Lower leg skin (tissue), 4 donors: Measurements from ENCODE around the gene SHISAL1. TPM values are rescaled to one million over a fixed set of nuclear protein-coding genes. Genes with fewer than 3 reads are reported as not detected.

ENCODE experiments used
- DNase-seq, 2 donors: peaks; one replicate each; pipeline ENCODE4 v3.0.0-alpha.2; 2019; ENCODE audit warnings: low spot score in 2 of 2
- H3K4me3 ChIP-seq: fragments of 200-600 bp; sonication (generic); 2 replicates; pipeline ENCODE4 v1.5.1; 2017; ENCODE audit warnings: mild to moderate bottlenecking, low read depth; ENCODE audit not compliant: poor library complexity, severe bottlenecking
- POLR2A ChIP-seq, 2 donors: fragments of 450-650 bp; IDR thresholded peaks; one replicate each; pipeline ENCODE4 v1.6.1; 2016 to 2017; ENCODE audit warnings: antibody characterized with exemption in 2 of 2, mild to moderate bottlenecking in 1 of 2, moderate library complexity in 1 of 2
- WGBS, 2 donors: methylation state at CpG; one replicate each; pipeline ENCODE4 v1.1.5; 2018; 5-methylcytosine and 5-hydroxymethylcytosine counted together
- intact Hi-C: fragments of 100-400 bp; cut with DNase I; formaldehyde crosslinking; loops from one replicate; pipeline ENCODE4 v1.15.0; 2023; ENCODE audit warnings: low total_unique reads
- total RNA-seq, 4 donors: library from RNA; depleted of rRNA; stranded (reverse); fragments of >200 nt; gene quantifications; one replicate each; pipeline ENCODE4 v1.1.0, GENCODE V29; 2016
- TF ChIP-seq, protein P1 (sequence below), 3 donors: fragments of 450-650 bp; IDR thresholded peaks; one replicate each; pipeline ENCODE4 v1.5.1; 2016; ENCODE audit warnings: antibody characterized with exemption in 3 of 3, mild to moderate bottlenecking in 3 of 3, moderate library complexity in 2 of 3

SHISAL1 gene
- total RNA-seq, 4 donors from 2014 or later: 0.08 to 0.42 (median 0.28) TPM

DNA sequence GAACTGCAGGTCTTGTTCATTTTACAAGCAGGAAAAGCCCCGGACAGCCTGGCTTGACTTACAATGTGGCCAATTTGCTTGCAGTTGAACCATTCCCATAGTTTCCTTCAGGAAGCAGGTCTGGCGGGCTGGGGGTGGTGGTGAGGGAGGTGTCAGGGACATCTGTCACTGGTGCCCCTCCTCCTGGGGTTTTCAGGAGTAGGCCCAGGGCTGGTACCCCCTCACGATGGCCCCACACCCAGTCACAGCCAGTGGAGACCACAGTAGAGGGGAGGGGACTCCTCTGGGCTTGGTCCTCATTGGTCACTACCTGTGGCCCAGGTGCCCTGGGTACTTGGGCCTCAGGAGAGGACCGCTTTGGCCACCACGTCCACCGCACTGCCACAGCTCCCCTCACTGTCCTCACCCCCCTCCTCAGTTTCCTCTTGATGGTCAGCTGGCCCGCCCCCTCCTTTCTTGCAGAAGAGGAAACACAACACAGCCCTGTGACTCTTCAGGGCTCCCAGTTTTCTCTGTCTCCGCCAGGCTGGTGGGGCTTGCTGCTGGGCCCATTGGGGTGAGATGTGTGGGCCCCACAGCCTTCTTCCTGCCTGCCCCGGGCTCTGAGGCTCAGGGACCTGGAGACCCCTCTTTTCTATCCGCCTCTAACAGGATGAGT is 39.8 kb upstream of the SHISAL1 start:
- H3K4me3 ChIP-seq: no peak overlapping the region
- 66 to 76% methylated on average over 7 to 10 of the region's 10 CpGs for WGBS, 2 donors
- no peak for DNase-seq
- no peak for TF ChIP-seq POLR2A (IDR thresholded peaks at IDR 0.05)
- TF ChIP-seq, protein P1, sequence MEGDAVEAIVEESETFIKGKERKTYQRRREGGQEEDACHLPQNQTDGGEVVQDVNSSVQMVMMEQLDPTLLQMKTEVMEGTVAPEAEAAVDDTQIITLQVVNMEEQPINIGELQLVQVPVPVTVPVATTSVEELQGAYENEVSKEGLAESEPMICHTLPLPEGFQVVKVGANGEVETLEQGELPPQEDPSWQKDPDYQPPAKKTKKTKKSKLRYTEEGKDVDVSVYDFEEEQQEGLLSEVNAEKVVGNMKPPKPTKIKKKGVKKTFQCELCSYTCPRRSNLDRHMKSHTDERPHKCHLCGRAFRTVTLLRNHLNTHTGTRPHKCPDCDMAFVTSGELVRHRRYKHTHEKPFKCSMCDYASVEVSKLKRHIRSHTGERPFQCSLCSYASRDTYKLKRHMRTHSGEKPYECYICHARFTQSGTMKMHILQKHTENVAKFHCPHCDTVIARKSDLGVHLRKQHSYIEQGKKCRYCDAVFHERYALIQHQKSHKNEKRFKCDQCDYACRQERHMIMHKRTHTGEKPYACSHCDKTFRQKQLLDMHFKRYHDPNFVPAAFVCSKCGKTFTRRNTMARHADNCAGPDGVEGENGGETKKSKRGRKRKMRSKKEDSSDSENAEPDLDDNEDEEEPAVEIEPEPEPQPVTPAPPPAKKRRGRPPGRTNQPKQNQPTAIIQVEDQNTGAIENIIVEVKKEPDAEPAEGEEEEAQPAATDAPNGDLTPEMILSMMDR (IDR thresholded peaks at IDR 0.05): no peak
- intact Hi-C loops: no loop called here

DNA sequence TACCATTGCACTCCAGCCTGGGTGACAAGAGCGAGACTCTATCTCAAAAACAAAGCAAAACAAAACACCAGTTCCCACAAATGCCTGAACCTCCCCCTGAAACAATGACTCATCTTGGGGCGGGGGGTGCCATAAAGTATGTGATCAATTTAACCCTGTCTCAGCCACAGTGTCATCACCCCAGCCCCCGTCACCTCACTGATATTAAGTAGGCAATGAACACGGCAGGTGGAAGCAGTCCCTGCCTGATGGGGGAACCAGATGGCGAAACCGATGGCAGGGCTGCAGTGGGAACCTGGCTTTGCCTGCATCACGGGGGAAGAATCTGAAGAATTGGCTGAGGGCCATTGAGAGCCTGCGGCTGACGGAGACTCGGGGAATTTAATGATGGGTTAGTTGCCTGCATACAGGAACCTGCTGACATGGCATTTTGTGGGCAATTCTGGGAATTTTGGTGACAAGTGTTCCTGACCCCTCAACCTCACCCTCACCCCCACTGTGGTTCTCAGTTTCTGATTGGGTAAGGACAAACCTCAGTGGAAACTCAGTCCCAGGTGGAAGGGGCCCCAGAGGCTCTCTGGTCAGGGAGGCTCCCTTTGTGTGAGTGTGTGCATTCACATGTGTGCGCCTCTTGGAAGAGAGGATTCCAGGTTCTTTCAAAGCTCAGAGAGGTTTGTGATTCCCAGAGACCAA is 39.1 kb upstream of the SHISAL1 start:
- WGBS, 2 donors: 12 to 16% methylated on average over 10 to 11 of the region's 11 CpGs
- no peak for TF ChIP-seq POLR2A (IDR thresholded peaks at IDR 0.05)
- TF ChIP-seq, protein P1 (IDR thresholded peaks at IDR 0.05): no peak
- intact Hi-C loops: no loop called here
- no peak overlapping the region for H3K4me3 ChIP-seq
- DNase-seq: no peak

DNA sequence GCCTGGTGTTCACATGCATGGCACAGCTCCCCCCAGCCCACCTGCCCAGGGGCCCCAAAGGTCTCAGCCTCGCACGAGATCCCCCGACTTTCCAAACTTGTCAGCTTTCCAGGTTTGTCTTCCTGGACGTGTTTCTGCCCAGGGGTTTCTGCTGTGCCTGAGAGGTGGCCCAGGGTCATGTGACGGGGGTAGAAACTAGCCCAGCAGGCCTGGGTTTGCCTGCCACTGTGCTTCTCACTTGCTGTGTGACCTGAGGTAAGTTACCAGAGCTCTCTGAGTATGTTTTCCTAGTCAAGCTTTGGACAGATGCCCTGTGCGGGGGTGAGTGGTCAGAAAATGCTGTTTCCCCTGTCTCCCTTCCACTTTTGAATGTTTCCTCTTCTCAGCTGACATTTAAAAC is 38.3 kb upstream of the SHISAL1 start:
- no peak for DNase-seq
- intact Hi-C loops: no loop called here
- 51 to 75% methylated on average over 6 of the region's 6 CpGs for WGBS, 2 donors
- no peak for TF ChIP-seq POLR2A (IDR thresholded peaks at IDR 0.05)
- TF ChIP-seq, protein P1 (IDR thresholded peaks at IDR 0.05): no peak
- no peak overlapping the region for H3K4me3 ChIP-seq

DNA sequence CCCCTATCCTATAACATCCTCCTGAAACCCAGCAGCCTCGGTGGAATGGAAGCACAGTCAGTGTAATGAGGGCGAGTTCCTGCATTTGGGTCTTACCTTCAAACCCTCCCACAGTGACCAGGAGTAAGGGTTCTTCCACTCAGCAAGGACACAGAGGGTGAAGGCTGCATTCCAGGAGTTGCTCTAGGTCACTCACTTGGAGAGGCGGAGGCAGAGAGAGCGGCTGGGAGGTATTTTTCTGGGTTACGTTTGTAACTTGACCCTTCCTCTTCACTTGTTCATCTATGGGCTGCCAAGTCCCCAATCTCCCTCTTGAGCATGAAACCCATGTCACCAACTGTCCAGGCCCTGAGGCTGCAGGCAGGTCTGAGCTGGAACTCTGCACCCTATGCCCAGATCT is 36.8 kb upstream of the SHISAL1 start:
- 68 to 79% methylated on average over 5 of the region's 5 CpGs for WGBS, 2 donors
- H3K4me3 ChIP-seq: no peak overlapping the region
- no peak for DNase-seq
- TF ChIP-seq, protein P1 (IDR thresholded peaks at IDR 0.05): no peak
- no peak for TF ChIP-seq POLR2A (IDR thresholded peaks at IDR 0.05)
- intact Hi-C loops: no loop called here

DNA sequence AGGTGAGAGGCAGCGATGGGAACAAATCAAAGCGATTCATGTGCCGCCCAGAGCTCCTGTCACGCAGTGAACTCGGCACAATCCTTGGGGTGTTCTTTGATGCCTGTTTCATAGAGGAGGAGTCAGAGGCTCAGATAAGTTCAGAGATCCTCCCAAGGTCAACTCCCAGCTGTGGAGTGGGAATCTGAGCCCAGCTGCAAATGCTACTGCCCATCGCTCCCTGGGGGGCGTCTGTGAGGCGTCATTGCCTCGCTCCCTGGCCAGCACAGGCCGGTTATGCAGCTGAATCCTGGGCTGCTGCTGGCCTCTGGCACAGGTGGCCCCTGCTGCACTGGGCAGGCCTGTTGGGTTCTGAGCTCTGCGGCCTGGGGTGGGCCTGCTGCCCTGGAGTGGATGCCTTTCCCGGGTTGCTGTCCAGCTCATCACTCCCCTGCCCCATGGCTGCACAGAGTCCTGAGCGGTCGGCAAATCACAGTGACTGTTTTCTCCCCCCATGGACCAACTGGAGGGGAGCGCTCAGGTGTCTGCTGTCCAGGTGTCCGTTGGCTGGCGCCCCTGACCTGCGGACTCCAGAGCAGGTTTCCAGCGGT is 36.3 kb upstream of the SHISAL1 start:
- DNase-seq: no peak
- TF ChIP-seq, protein P1 (IDR thresholded peaks at IDR 0.05): no peak
- TF ChIP-seq POLR2A (IDR thresholded peaks at IDR 0.05): no peak
- intact Hi-C loops: no loop called here
- 81 to 84% methylated on average over 14 to 15 of the region's 19 CpGs for WGBS, 2 donors
- no peak overlapping the region for H3K4me3 ChIP-seq
